GM20431 (cell line): Measurements from ENCODE around the gene HTD2.

Experiments
- in situ Hi-C: fragments of 300-500 bp; cut with MseI, MboI; formaldehyde crosslinking; loops from one replicate; pipeline ENCODE4 v1.15.0; 2020; ENCODE audit warnings: low sequenced_read_pairs; ENCODE audit not compliant: unreplicated experiment

Gene HTD2

GRCh38 chr3:58329922-58330413 lies 23.6 kb downstream of the HTD2 start:
- in situ Hi-C loops = loop anchor here (10.0 kb wide), 1 partner anchor 85 kb away; no protein-coding TSS in a partner anchor

- in situ Hi-C loops = loop anchor here (10.0 kb wide), 1 partner anchor 83 kb away; no protein-coding TSS in a partner anchor
These were observed 25.4 kb downstream of the HTD2 start for GRCh38 chr3:58331593-58332152.

GRCh38 chr3:58332575-58333188 lies 26.4 kb downstream of the HTD2 start, which contains the start of gene PXK:
Gene PXK, plus strand, starts transcription at chr3:58332892. Its CDS starts 97 bp downstream, at chr3:58332989.
- in situ Hi-C loops = loop anchor here (10.0 kb wide), 1 partner anchor 82 kb away; no protein-coding TSS in a partner anchor

GRCh38 chr3:58333206-58334012 lies 27.1 kb downstream of the HTD2 start:
- in situ Hi-C loops = loop anchor here (10.0 kb wide), 1 partner anchor 81 kb away; no protein-coding TSS in a partner anchor

GRCh38 chr3:58334013-58334321 lies 27.6 kb downstream of the HTD2 start:
- in situ Hi-C loops = loop anchor here (10.0 kb wide), 1 partner anchor 81 kb away; no protein-coding TSS in a partner anchor

GRCh38 chr3:58334506-58334884 lies 28.2 kb downstream of the HTD2 start:
- in situ Hi-C loops = loop anchor here (10.0 kb wide), 1 partner anchor 80 kb away; no protein-coding TSS in a partner anchor

- in situ Hi-C loops = loop anchor here (10.0 kb wide), 1 partner anchor 79 kb away; no protein-coding TSS in a partner anchor
These were observed 29.3 kb downstream of the HTD2 start for GRCh38 chr3:58335652-58335947.

GRCh38 chr3:58336135-58336882 lies 30.0 kb downstream of the HTD2 start:
- in situ Hi-C loops = loop anchor here (10.0 kb wide), 1 partner anchor 78 kb away; no protein-coding TSS in a partner anchor

- in situ Hi-C loops = loop anchor here (10.0 kb wide), 1 partner anchor 78 kb away; no protein-coding TSS in a partner anchor
These were observed 30.9 kb downstream of the HTD2 start for GRCh38 chr3:58337190-58337589.

GRCh38 chr3:58339146-58339545 lies 32.8 kb downstream of the HTD2 start:
- in situ Hi-C loops = loop anchor here (10.0 kb wide), 1 partner anchor 76 kb away; no protein-coding TSS in a partner anchor

- in situ Hi-C loops = no loop called here
These were observed 34.4 kb downstream of the HTD2 start for GRCh38 chr3:58340594-58341244.

GRCh38 chr3:58341376-58341775 lies 35.1 kb downstream of the HTD2 start:
- in situ Hi-C loops = no loop called here

GRCh38 chr3:58342676-58343075 lies 36.4 kb downstream of the HTD2 start:
- in situ Hi-C loops = no loop called here

- in situ Hi-C loops = no loop called here
These were observed 39.1 kb downstream of the HTD2 start for GRCh38 chr3:58345457-58345856.

GRCh38 chr3:58346368-58346767 lies 40.0 kb downstream of the HTD2 start:
- in situ Hi-C loops = no loop called here

GRCh38 chr3:58347984-58348383 lies 41.7 kb downstream of the HTD2 start:
- in situ Hi-C loops = no loop called here

GRCh38 chr3:58349792-58350626 lies 43.7 kb downstream of the HTD2 start:
- in situ Hi-C loops = no loop called here

GRCh38 chr3:58350627-58351013 lies 44.3 kb downstream of the HTD2 start:
- in situ Hi-C loops = no loop called here

GRCh38 chr3:58351920-58352319 lies 45.6 kb downstream of the HTD2 start:
- in situ Hi-C loops = no loop called here
